ENCODE data around the gene TRO.

The TRO gene

GRCh38 chrX:54979432-54979831 lies 58.8 kb downstream of the TRO start:
- no peak overlapping the region for H3K4me3 ChIP-seq (ENCODE audit: severe bottlenecking)
- no peaks in the 10 kb centered on the region for H3K4me1 ChIP-seq (ENCODE audit: insufficient read depth, poor library complexity, severe bottlenecking)
- H3K27ac ChIP-seq (ENCODE audit: poor library complexity, severe bottlenecking), result no peak overlapping the region
- H3K36me3 ChIP-seq (ENCODE audit: low read depth), result no peaks in the 10 kb centered on the region
- DNase-seq (ENCODE audit: low spot score) (no peak), ATAC-seq (ENCODE audit: low read depth) (no peak)
- TF ChIP-seq CTCF (IDR thresholded peaks at IDR 0.05; ENCODE audit: poor library complexity, severe bottlenecking), result no peak
- H3K9me3 ChIP-seq (ENCODE audit: severe bottlenecking), result no peaks in the 10 kb centered on the region
- no peaks in the 10 kb centered on the region for H3K27me3 ChIP-seq (ENCODE audit: insufficient read depth, poor library complexity, severe bottlenecking)

GRCh38 chrX:54980334-54980733 lies 59.7 kb downstream of the TRO start:
- no peak for TF ChIP-seq CTCF (IDR thresholded peaks at IDR 0.05; ENCODE audit: poor library complexity, severe bottlenecking)
- no peak for DNase-seq (ENCODE audit: low spot score)
- ATAC-seq (ENCODE audit: low read depth), result no peak
- Histone ChIP-seq H3K4me3 (ENCODE audit: severe bottlenecking) (no peak overlapping the region), H3K27me3 (ENCODE audit: insufficient read depth, poor library complexity, severe bottlenecking) (no peaks in the 10 kb centered on the region), H3K27ac (ENCODE audit: poor library complexity, severe bottlenecking) (no peak overlapping the region), H3K4me1 (ENCODE audit: insufficient read depth, poor library complexity, severe bottlenecking) (no peaks in the 10 kb centered on the region), H3K36me3 (ENCODE audit: low read depth) (no peaks in the 10 kb centered on the region), H3K9me3 (ENCODE audit: severe bottlenecking) (no peaks in the 10 kb centered on the region)

All from RWPE2 (cell line).